PC-9 (cell line): ENCODE measurements around the gene NOX3.

Experiments used
- CTCF ChIP-seq: fragments of 200-600 bp; sonication (generic); conservative IDR thresholded peaks from 2 replicates; pipeline ENCODE4 v1.6.1; 2017; ENCODE audit warnings: mixed run types, antibody characterized with exemption, mild to moderate bottlenecking, moderate library complexity
- EZH2 ChIP-seq: fragments of 200-600 bp; sonication (generic); IDR thresholded peaks from 2 replicates; pipeline ENCODE4 v1.8.0; 2017; ENCODE audit warnings: antibody characterized with exemption, low read depth

GRCh38 chr6:155497273-155497672 lies 41.6 kb upstream of the NOX3 start:
- no peak for TF ChIP-seq CTCF
- no peak for TF ChIP-seq EZH2
